DOHH2 (cell line): ENCODE results near the gene ABCG2.

Experiments used
- H3F3A ChIP-seq: fragments of 200-600 bp; sonication (generic), shearing (Covaris generic); 2 replicates; pipeline ENCODE4 v1.6.0; 2016; ENCODE audit warnings: antibody characterized with exemption, mild to moderate bottlenecking; ENCODE audit not compliant: control insufficient read depth, insufficient read depth
- H3K27ac ChIP-seq: fragments of 200-600 bp; sonication (generic); 2 replicates; pipeline ENCODE4 v1.5.1; 2014; ENCODE audit warnings: low read depth, mild to moderate bottlenecking, low read length, moderate library complexity
- H3K27me3 ChIP-seq: fragments of 200-600 bp; sonication (generic); 2 replicates; pipeline ENCODE4 v1.6.1; 2014; ENCODE audit warnings: mild to moderate bottlenecking, low read length, mixed read lengths; ENCODE audit not compliant: control insufficient read depth
- H3K36me3 ChIP-seq: fragments of 200-600 bp; sonication (generic); 2 replicates; pipeline ENCODE4 v1.6.1; 2014; ENCODE audit warnings: mild to moderate bottlenecking, low read length, moderate library complexity, mixed read lengths; ENCODE audit not compliant: control insufficient read depth
- H3K4me1 ChIP-seq: fragments of 200-600 bp; sonication (generic); 2 replicates; pipeline ENCODE4 v1.6.1; 2014; ENCODE audit warnings: mild to moderate bottlenecking, low read length, mixed read lengths; ENCODE audit not compliant: control insufficient read depth
- H3K4me2 ChIP-seq: fragments of 200-600 bp; sonication (generic); 2 replicates; pipeline ENCODE4 v1.6.0; 2014; ENCODE audit warnings: mild to moderate bottlenecking, low read length, moderate library complexity
- H3K4me3 ChIP-seq: fragments of 200-600 bp; sonication (generic); 2 replicates; pipeline ENCODE4 v1.5.1; 2014; ENCODE audit warnings: mild to moderate bottlenecking, low read length, mixed read lengths
- H3K79me2 ChIP-seq: fragments of 200-600 bp; sonication (generic); 2 replicates; pipeline ENCODE4 v1.6.1; 2014; ENCODE audit warnings: mild to moderate bottlenecking, low read length, mixed read lengths; ENCODE audit not compliant: control insufficient read depth
- H3K9me2 ChIP-seq: fragments of 200-600 bp; sonication (generic); replicated peaks from 2 replicates; pipeline ENCODE4 v1.6.1; 2014; ENCODE audit warnings: mild to moderate bottlenecking, low read length, mixed read lengths; ENCODE audit not compliant: control insufficient read depth
- H3K9me3 ChIP-seq: fragments of 200-600 bp; sonication (generic); 2 replicates; pipeline ENCODE4 v1.6.1; 2014; ENCODE audit warnings: antibody characterized with exemption, low read length, mixed read lengths; ENCODE audit not compliant: control insufficient read depth, insufficient read depth
- H4K20me1 ChIP-seq: fragments of 200-600 bp; sonication (generic); 2 replicates; pipeline ENCODE4 v1.6.0; 2014; ENCODE audit warnings: low read depth, mild to moderate bottlenecking, antibody characterized with exemption, low read length, moderate library complexity; ENCODE audit not compliant: control insufficient read depth, insufficient read depth
- EZH2phosphoT487 ChIP-seq: fragments of 200-600 bp; sonication (generic); IDR thresholded peaks from 2 replicates; pipeline ENCODE4 v1.6.1; 2017; ENCODE audit warnings: borderline replicate concordance, mild to moderate bottlenecking, antibody characterized with exemption, low read length, moderate library complexity, mixed read lengths
- TF ChIP-seq, protein P1 (sequence below): fragments of 200-600 bp; sonication (generic); IDR thresholded peaks from one replicate; pipeline ENCODE4 v1.5.1; 2014; ENCODE audit warnings: antibody characterized with exemption, mild to moderate bottlenecking, low read depth, low read length; ENCODE audit not compliant: poor library complexity, severe bottlenecking

Gene ABCG2

DNA sequence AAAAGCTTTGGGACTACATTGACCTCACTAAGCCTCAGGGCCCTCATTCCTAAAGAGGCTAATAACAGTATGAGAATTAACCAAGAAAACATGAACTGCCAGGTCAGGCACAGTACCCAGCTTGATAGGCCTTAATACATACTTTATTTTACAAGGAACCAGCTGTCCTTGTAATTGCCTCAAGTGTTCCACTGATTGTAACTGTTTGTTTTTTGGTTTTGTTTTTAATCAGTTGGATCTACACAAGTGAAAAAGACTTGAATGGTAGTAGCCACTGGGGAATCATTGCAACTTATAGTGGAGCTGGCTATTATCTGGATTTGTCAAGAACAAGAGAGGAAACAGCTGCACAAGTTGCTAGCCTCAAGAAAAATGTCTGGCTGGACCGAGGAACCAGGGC is 115.4 kb downstream of the ABCG2 start:
- no peak overlapping the region for H3K4me2 ChIP-seq
- no peaks in the 10 kb centered on the region for H3K9me2 ChIP-seq
- no peaks in the 10 kb centered on the region for H3K27me3 ChIP-seq
- H3K4me3 ChIP-seq, result no peak overlapping the region
- H3F3A ChIP-seq, result no peaks in the 10 kb centered on the region
- peaks cover 92% of the 10 kb centered on the region for H3K36me3 ChIP-seq
- H3K27ac ChIP-seq, result no peak overlapping the region
- no peaks in the 10 kb centered on the region for H4K20me1 ChIP-seq
- H3K79me2 ChIP-seq, result no peaks in the 10 kb centered on the region
- H3K9me3 ChIP-seq, result no peaks in the 10 kb centered on the region
- no peak for TF ChIP-seq EZH2phosphoT487
- TF ChIP-seq, protein P1, sequence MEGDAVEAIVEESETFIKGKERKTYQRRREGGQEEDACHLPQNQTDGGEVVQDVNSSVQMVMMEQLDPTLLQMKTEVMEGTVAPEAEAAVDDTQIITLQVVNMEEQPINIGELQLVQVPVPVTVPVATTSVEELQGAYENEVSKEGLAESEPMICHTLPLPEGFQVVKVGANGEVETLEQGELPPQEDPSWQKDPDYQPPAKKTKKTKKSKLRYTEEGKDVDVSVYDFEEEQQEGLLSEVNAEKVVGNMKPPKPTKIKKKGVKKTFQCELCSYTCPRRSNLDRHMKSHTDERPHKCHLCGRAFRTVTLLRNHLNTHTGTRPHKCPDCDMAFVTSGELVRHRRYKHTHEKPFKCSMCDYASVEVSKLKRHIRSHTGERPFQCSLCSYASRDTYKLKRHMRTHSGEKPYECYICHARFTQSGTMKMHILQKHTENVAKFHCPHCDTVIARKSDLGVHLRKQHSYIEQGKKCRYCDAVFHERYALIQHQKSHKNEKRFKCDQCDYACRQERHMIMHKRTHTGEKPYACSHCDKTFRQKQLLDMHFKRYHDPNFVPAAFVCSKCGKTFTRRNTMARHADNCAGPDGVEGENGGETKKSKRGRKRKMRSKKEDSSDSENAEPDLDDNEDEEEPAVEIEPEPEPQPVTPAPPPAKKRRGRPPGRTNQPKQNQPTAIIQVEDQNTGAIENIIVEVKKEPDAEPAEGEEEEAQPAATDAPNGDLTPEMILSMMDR, result no peak
- no peaks in the 10 kb centered on the region for H3K4me1 ChIP-seq

- H3K79me2 ChIP-seq, result no peaks in the 10 kb centered on the region
- H3K9me3 ChIP-seq, result no peaks in the 10 kb centered on the region
- H3K9me2 ChIP-seq, result no peaks in the 10 kb centered on the region
- peaks cover 95% of the 10 kb centered on the region for H3K36me3 ChIP-seq
- TF ChIP-seq, protein P1, result no peak
- TF ChIP-seq EZH2phosphoT487, result no peak
- no peaks in the 10 kb centered on the region for H3K4me1 ChIP-seq
- H4K20me1 ChIP-seq, result no peaks in the 10 kb centered on the region
- H3K27ac ChIP-seq, result no peak overlapping the region
- H3K4me2 ChIP-seq, result no peak overlapping the region
- no peaks in the 10 kb centered on the region for H3F3A ChIP-seq
- no peak overlapping the region for H3K4me3 ChIP-seq
- no peaks in the 10 kb centered on the region for H3K27me3 ChIP-seq
Observed at GRCh38 chr4:88041626-88042025, 116.8 kb downstream of the ABCG2 start.

GRCh38 chr4:88040707-88041106 is 117.7 kb downstream of the ABCG2 start:
- Histone ChIP-seq H3K4me1 (no peaks in the 10 kb centered on the region), H3K27ac (no peak overlapping the region), H3K27me3 (no peaks in the 10 kb centered on the region), H3K4me2 (no peak overlapping the region), H4K20me1 (no peaks in the 10 kb centered on the region), H3K9me2 (no peaks in the 10 kb centered on the region), H3F3A (no peaks in the 10 kb centered on the region), H3K36me3 (peaks cover 95% of the 10 kb centered on the region), H3K9me3 (no peaks in the 10 kb centered on the region), H3K4me3 (no peak overlapping the region), H3K79me2 (no peaks in the 10 kb centered on the region)
- TF ChIP-seq, protein P1, result no peak
- no peak for TF ChIP-seq EZH2phosphoT487
